SJCRH30 (cell line): ENCODE data around the gene FBXO30. TPM values are rescaled to one million over a fixed set of nuclear protein-coding genes. Genes with fewer than 3 reads are reported as not detected.

Experiments
- DNase-seq, 2 experiments: peaks; one replicate each; pipeline ENCODE4 v3.0.0-alpha.2; 2015 to 2020
- H3K27ac ChIP-seq: fragments of 250-450 bp; sonication (Bioruptor Pico); 2 replicates; pipeline ENCODE4 v1.5.1; 2020; ENCODE audit warnings: mild to moderate bottlenecking, moderate library complexity
- H3K27me3 ChIP-seq: fragments of 250-450 bp; sonication (Bioruptor Pico); 2 replicates; pipeline ENCODE4 v1.5.1; 2020; ENCODE audit warnings: mild to moderate bottlenecking, moderate library complexity
- H3K36me3 ChIP-seq: fragments of 250-450 bp; sonication (Bioruptor Pico); 2 replicates; pipeline ENCODE4 v1.5.1; 2020; ENCODE audit warnings: mild to moderate bottlenecking, moderate library complexity
- H3K4me1 ChIP-seq: fragments of 250-450 bp; sonication (Bioruptor Pico); 2 replicates; pipeline ENCODE4 v1.5.1; 2020; ENCODE audit warnings: mild to moderate bottlenecking, moderate library complexity
- H3K4me3 ChIP-seq: fragments of 250-450 bp; sonication (Bioruptor Pico); 2 replicates; pipeline ENCODE4 v1.5.1; 2020; ENCODE audit warnings: mild to moderate bottlenecking, moderate library complexity
- H3K9me3 ChIP-seq: fragments of 250-450 bp; sonication (Bioruptor Pico); replicated peaks from 2 replicates; pipeline ENCODE4 v1.5.1; 2020; ENCODE audit warnings: mild to moderate bottlenecking, moderate library complexity
- total RNA-seq: library from RNA; depleted of rRNA; stranded (reverse); fragments of >200 nt; shearing (Covaris generic); gene quantifications from 2 replicates; pipeline ENCODE4 v1.2.3, GENCODE V29; 2014

FBXO30 gene
- total RNA-seq, 1 experiment from 2014 or later: 12.8 TPM

DNA sequence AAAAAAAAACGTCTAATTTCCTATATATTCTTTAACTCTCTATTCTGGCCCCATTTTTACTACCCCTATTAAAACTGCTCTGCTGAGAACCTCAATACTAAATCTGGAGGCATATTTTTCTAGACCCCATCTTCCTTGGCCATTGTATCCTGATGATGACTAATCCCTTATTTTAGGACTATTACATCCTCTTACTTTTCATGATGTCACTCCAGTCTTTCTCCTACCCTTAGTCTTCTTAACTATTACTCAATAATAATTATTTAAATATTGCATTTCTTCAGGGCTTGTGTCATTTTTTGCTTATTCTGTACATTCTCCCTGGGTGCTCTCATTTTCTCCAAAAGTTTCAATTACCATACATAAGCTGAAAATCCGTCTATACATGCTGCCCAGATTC, 6.4 kb downstream of the FBXO30 start:
- no peaks in the 10 kb centered on the region for H3K4me1 ChIP-seq
- no peak overlapping the region for H3K27ac ChIP-seq
- peaks cover 38% of the 10 kb centered on the region for H3K36me3 ChIP-seq
- DNase-seq: no peak
- no peaks in the 10 kb centered on the region for H3K9me3 ChIP-seq
- H3K4me3 ChIP-seq: no peak overlapping the region
- no peaks in the 10 kb centered on the region for H3K27me3 ChIP-seq

DNA sequence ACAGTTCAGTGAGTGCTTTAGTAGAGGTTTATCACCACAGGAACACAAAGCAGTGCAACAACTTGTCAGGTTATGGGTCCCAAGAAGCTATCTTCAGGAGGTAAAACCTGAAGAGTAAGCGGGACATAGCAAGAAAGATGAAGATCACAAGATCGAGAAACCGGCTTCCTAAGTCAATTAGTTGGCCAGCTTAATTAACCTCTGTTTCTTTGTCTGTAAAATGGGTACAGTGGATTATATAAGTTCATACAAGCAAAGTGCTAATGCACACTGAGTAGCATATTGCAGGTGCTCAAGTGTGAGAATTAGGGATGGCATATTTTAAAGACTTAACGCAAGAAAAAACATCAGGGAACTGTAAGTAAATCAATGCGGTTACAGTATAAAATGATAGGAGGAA, 12.5 kb downstream of the FBXO30 start:
- no peaks in the 10 kb centered on the region for H3K4me1 ChIP-seq
- no peaks in the 10 kb centered on the region for H3K9me3 ChIP-seq
- peaks cover 77% of the 10 kb centered on the region for H3K36me3 ChIP-seq
- H3K27ac ChIP-seq: no peak overlapping the region
- H3K27me3 ChIP-seq: no peaks in the 10 kb centered on the region
- no peak overlapping the region for H3K4me3 ChIP-seq
- no peak for DNase-seq

DNA sequence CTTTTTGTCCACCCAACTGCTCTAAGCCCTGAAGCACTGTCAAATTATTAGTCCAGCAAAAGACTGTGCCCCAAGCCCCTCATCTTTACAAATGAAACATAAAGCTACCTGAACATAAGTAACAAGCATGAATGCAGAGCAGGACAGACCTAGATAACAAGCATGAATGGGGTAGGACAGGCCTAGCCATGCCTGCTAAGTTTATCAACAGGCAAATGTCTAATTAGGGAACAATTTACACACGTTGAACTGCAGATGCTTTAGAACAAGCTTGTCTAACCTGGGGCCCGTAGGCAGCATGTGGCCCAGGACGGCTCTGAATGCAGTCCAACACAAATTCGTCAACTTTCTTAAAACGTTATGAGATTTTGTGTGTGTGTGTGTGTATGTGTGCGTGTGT, 13.6 kb downstream of the FBXO30 start:
- H3K27ac ChIP-seq: no peak overlapping the region
- H3K27me3 ChIP-seq: no peaks in the 10 kb centered on the region
- no peak overlapping the region for H3K4me3 ChIP-seq
- H3K36me3 ChIP-seq: peaks cover 66% of the 10 kb centered on the region
- H3K4me1 ChIP-seq: no peaks in the 10 kb centered on the region
- no peak for DNase-seq
- H3K9me3 ChIP-seq: no peaks in the 10 kb centered on the region

DNA sequence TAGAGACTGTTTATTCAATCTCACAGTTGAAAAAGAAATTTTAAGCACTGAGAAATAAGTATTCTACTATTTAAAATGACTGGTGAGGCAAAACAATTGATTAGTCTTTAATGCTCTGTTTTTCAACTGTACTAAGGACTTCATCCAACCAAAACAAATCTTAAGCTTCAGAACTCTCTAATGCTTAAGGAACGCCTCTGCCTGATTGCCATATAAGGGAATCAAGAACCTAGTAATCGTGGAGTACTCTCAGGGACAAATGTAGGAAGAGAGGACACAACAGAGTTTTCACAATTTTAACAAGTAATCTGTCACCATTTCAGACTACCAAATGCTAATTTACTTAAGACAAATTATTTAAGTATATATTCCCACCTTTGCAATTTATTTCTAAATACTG, 16.1 kb downstream of the FBXO30 start:
- peaks cover 47% of the 10 kb centered on the region for H3K36me3 ChIP-seq
- H3K4me1 ChIP-seq: no peaks in the 10 kb centered on the region
- H3K27ac ChIP-seq: no peak overlapping the region
- no peaks in the 10 kb centered on the region for H3K9me3 ChIP-seq
- DNase-seq: no peak
- H3K4me3 ChIP-seq: no peak overlapping the region
- H3K27me3 ChIP-seq: no peaks in the 10 kb centered on the region

DNA sequence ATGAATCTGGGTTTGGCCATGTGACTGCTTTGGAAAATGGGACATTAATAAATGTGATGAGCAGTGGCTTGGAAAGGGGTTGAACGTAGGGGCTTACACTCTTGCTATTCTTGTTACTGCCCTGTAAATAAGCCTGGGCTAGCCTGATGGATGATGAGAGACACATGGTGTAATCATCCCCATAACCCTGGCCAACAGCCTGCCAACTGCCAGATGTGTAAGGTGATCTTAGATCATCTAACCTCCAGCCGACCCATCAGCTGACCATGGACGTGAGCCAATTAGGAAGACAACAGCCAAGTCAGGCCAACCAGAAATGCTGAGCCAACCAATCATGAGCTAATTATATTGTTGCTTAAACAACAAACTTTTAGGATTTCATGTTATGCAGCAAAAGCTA, 25.2 kb downstream of the FBXO30 start:
- Histone ChIP-seq H3K27me3 (no peaks in the 10 kb centered on the region), H3K4me1 (no peaks in the 10 kb centered on the region), H3K9me3 (no peaks in the 10 kb centered on the region), H3K4me3 (no peak overlapping the region), H3K36me3 (peaks cover 12% of the 10 kb centered on the region), H3K27ac (no peak overlapping the region)
- peak; percentile 3 to 12 for DNase-seq

DNA sequence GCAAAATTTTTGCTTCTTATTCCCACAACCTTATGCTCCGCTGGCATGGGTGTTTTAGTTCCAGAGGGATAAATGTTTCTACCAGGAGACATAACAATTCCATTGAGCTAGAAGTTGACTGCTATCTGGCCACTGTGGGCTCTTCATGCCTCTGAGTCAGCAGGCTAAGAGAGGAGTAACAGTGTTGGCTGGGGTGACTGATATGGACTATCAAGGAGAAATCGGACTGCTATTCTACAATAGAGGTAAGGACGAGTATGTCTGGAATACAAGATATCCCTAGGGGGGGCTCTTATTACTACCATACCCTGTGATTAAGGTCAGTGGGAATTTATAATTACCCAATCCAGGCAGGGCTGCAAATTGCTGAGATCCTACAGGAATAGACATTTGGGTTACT, 26.9 kb downstream of the FBXO30 start:
- Histone ChIP-seq H3K27ac (no peak overlapping the region), H3K9me3 (no peaks in the 10 kb centered on the region)
- no peak for DNase-seq

DNA sequence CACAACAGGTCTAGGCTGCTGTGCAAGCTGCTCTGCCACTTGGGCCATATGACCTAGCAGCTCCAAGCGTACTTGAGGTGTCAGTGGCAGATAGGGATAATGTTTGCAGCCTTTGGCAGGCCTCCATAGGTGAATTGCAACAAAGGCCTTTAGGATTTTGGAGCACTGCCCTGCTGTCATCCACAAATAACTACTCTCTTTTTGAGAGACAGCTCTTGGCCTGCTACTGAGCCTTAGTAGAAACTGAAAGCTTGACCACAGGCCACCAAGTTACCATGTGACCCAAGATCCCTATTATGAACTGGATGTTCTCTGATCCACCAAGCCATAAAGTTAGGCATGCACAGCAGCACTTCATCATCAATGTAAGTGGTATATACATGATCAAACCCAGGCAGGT, 29.9 kb downstream of the FBXO30 start:
- no peaks in the 10 kb centered on the region for H3K4me1 ChIP-seq
- H3K36me3 ChIP-seq: no peaks in the 10 kb centered on the region
- no peak overlapping the region for H3K4me3 ChIP-seq
- H3K27ac ChIP-seq: no peak overlapping the region
- DNase-seq: no peak
- H3K27me3 ChIP-seq: no peaks in the 10 kb centered on the region
- no peaks in the 10 kb centered on the region for H3K9me3 ChIP-seq

More for the DNA sequence above, 26.9 kb downstream of the FBXO30 start:
- Histone ChIP-seq H3K36me3 (peaks cover 3% of the 10 kb centered on the region; the same call in 1 of the 2 replicates), H3K4me3 (no peak overlapping the region), H3K4me1 (no peaks in the 10 kb centered on the region), H3K27me3 (no peaks in the 10 kb centered on the region)

DNA sequence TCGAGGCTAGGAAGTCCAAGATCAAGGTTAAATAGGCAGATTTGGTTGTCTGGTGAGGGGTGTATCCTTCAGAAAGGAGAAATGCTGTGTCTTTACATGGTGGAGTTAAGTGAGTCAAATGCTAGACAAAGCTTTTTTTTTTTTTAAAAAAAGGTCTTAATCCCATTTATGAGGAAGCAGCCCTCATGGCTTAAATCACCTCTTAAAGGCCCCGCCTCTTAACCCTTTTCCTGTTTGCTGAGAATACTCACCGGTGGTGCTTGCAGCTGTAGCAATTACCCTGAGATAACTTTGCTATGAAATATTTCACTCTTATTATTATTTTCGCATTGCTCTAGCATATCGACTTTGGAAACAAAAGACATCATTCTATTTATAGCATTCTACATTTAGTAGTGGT, 30.8 kb downstream of the FBXO30 start:
- Histone ChIP-seq H3K36me3 (no peaks in the 10 kb centered on the region; the same call in 1 of the 2 replicates), H3K4me1 (no peaks in the 10 kb centered on the region), H3K27me3 (no peaks in the 10 kb centered on the region), H3K27ac (no peak overlapping the region), H3K9me3 (no peaks in the 10 kb centered on the region), H3K4me3 (no peak overlapping the region)
- no peak for DNase-seq

DNA sequence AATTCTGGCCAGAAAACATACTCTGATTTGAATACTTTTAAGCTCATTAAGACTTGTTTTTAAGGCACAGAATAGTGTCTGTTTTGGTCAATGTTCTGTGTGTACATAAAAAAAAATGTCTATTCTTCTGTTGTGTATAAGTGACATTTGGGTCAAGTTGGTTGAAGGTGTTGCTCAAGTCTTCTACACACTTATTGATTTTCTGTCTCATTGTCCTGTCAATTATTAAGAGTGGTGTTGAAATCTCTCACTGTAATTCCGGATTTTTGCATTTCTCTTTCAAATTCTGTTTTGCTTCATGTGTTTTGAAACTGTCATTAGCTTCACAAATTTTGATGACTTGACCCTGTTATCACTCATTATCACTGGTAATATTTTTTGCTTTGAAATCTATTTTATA, 41.7 kb downstream of the FBXO30 start:
- Histone ChIP-seq H3K36me3 (no peaks in the 10 kb centered on the region), H3K27me3 (no peaks in the 10 kb centered on the region), H3K9me3 (no peaks in the 10 kb centered on the region), H3K27ac (no peak overlapping the region), H3K4me3 (no peak overlapping the region), H3K4me1 (no peaks in the 10 kb centered on the region)
- DNase-seq: no peak

DNA sequence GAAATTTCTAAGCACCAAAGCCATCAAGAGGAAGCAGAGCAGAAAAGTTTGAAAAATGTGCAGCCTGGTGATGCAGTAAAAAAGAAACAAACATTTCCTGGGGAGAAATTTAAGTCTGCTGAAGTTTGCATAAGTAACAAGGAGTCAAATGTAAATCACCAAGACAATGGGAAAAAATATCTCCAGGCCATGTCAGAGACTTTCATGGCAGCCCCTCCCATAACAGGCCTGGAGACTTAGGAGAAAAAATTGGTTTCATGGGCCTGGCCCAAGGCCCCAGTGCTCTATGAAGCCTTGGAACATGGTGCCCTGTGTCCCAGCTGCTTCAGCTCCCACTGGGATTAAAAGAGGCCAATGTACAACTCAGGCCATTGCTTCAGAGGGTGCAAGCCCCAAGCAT, 49.1 kb downstream of the FBXO30 start:
- no peaks in the 10 kb centered on the region for H3K9me3 ChIP-seq
- H3K36me3 ChIP-seq: no peaks in the 10 kb centered on the region
- H3K4me3 ChIP-seq: no peak overlapping the region
- DNase-seq: no peak
- H3K4me1 ChIP-seq: no peaks in the 10 kb centered on the region
- H3K27me3 ChIP-seq: no peaks in the 10 kb centered on the region
- no peak overlapping the region for H3K27ac ChIP-seq

DNA sequence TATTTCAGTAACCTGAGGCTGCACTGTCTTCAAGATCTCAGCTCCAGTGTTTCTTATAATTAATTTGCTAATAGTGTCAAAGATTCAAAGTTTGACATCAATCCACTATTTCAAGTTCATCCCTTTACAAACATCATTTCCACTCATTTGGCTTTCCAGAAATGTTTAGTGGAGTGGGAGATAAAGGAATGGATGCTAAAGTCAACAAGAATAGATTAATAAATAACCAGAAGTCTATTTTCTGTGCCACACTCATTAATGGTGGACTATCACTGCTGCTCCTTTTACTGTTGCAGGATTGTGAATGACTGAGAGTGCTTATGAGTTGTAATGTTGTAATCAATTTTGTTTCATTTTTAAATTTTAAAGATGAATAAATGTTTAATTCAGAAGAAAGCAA, 50.9 kb downstream of the FBXO30 start:
- DNase-seq: no peak
- no peaks in the 10 kb centered on the region for H3K27me3 ChIP-seq
- no peaks in the 10 kb centered on the region for H3K4me1 ChIP-seq
- H3K9me3 ChIP-seq: no peaks in the 10 kb centered on the region
- H3K36me3 ChIP-seq: no peaks in the 10 kb centered on the region
- no peak overlapping the region for H3K27ac ChIP-seq
- H3K4me3 ChIP-seq: no peak overlapping the region

DNA sequence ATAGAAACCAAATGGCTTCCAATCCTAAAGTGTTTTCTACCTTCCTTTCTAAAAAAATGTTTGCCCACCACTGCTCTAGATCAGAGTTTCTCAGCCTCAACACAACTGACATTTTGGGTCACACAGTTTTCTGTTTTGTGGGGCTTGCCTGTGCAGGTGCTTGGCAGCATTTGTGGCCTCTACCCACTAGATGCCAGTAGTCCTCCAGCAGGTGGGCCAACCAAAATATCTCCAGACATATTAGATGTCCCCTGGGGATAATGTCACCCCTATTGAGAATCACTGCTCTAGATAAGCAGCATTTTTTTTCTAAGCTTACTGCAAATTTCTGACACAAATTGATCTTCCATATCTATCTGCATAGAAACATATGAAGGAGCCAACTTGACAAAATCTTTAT, 53.0 kb downstream of the FBXO30 start:
- Histone ChIP-seq H3K27ac (no peak overlapping the region), H3K4me1 (0 out of 2 replicates have a peak, but pooled peaks cover 3% of the 10 kb centered on the region), H3K4me3 (no peak overlapping the region), H3K9me3 (no peaks in the 10 kb centered on the region), H3K27me3 (no peaks in the 10 kb centered on the region), H3K36me3 (no peaks in the 10 kb centered on the region)
- DNase-seq: no peak

DNA sequence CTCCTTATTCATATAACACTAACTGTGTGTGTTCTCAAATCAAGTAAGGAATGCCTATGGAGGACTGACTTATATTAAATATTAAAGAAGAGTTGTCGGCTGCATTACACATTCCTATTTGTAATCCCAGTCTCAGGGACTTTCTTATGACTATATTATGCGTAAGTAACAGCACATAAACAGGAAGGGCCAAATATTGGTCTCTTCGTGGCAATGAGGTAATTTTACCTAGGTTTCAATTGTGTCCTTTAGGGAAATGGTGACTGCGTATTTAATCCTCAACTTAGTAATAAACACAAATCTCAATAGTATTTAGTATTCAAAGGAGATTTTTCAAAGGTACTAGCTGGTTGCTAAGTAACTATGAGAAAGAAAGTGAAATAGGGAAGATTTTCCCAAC, 56.5 kb downstream of the FBXO30 start:
- H3K4me1 ChIP-seq: peaks cover 9% of the 10 kb centered on the region

DNA sequence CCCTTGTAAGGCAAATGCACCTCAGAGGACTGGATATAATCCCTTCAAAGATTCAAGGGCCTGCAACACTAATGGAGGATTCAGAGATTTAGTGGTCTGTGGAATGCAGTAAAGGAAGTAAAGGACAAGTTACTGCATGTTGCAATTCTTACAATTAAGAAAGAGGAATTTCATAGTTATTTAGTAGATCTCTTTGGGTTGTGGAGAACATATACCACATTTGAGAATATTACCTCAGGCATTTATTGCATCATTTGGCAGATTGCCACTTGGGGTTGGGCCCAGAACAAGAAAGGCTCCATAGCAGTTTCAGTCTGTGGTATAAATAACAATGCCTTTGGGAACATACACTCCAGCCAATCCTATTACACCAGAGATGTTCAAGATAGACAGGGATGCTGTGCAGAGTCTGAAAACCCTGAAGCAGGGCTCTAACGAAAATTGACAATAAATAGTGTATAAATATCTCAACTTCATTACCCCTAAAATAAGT, 58.4 kb downstream of the FBXO30 start:
- Histone ChIP-seq H3K27me3 (no peaks in the 10 kb centered on the region), H3K9me3 (no peaks in the 10 kb centered on the region), H3K4me3 (no peak overlapping the region), H3K27ac (no peak overlapping the region), H3K36me3 (no peaks in the 10 kb centered on the region), H3K4me1 (peaks cover 9% of the 10 kb centered on the region)
- peak; percentile 79 to 86 for DNase-seq

More for the DNA sequence above, 56.5 kb downstream of the FBXO30 start:
- Histone ChIP-seq H3K27ac (no peak overlapping the region), H3K36me3 (no peaks in the 10 kb centered on the region), H3K4me3 (no peak overlapping the region), H3K9me3 (no peaks in the 10 kb centered on the region), H3K27me3 (no peaks in the 10 kb centered on the region)
- no peak for DNase-seq

DNA sequence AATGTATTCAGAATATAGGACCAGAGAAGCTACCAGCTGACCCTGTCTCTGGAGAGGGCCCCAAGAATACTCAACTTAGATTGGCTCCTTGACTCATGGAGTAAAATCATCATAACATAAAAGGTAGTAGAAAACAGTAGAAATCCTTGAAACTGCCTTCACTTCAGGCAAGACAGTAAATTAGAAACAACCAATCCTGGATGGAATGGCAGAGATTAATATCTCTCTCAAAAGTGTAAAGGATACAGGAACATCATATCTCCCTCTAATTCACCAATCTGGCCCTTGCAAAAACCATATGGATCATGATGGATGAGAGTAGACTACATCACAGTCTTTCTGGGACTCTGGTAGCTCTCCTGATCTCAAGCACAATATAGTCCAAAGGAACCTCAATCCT, 58.9 kb downstream of the FBXO30 start:
- Histone ChIP-seq H3K27me3 (no peaks in the 10 kb centered on the region), H3K4me3 (no peak overlapping the region), H3K36me3 (no peaks in the 10 kb centered on the region), H3K27ac (no peak overlapping the region; the same call in 1 of the 2 replicates), H3K9me3 (no peaks in the 10 kb centered on the region), H3K4me1 (peaks cover 9% of the 10 kb centered on the region)
- no peak for DNase-seq

DNA sequence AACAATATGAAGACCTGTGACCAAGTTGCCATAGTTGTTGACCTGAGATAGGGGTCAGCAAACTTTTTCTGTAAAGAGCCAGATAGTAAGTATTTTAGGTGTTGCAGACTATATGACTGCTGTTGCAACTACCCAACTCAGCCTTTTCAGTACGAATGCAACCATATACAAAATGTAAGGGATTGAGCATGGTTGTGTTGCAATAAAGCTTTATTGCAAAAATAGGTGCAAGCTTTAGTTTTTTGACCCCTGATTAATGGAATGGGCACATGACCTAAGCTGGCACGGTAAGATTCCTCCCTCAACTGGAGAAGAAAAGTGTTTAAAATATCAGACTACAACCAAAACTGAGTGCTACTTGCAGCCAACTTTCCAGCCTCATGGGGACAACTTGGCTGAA, 62.0 kb downstream of the FBXO30 start:
- H3K27me3 ChIP-seq: no peaks in the 10 kb centered on the region
- H3K4me3 ChIP-seq: no peak overlapping the region
- no peak for DNase-seq
- no peaks in the 10 kb centered on the region for H3K9me3 ChIP-seq
- H3K4me1 ChIP-seq: peaks cover 6% of the 10 kb centered on the region
- no peak overlapping the region for H3K27ac ChIP-seq
- H3K36me3 ChIP-seq: no peaks in the 10 kb centered on the region
